ENCODE measurements around the gene SUPT6H.
A peak's percentile ranks its signal among the peaks of the same experiment; 100 is the strongest.

DNA sequence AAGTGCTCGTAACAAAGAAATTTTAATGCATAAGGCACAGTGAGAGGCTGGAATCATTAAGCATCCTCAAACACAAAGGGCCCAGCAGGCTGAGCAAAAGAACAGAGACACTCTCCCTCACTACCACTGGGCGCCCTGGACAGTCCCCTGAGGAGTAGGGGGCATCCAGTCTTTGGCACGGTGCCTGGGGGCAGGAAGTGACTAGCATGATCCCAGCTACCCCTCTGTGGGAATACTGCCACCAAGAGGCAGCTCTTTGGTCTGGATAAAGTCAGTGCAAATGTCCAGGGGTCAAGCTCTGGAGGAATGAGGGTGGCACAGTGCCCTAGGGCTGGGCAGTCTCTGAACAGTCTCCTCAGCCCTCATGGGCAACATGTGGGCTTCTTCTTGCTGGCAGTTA, 52.3 kb downstream of the SUPT6H start:
- TF ChIP-seq, protein P1, sequence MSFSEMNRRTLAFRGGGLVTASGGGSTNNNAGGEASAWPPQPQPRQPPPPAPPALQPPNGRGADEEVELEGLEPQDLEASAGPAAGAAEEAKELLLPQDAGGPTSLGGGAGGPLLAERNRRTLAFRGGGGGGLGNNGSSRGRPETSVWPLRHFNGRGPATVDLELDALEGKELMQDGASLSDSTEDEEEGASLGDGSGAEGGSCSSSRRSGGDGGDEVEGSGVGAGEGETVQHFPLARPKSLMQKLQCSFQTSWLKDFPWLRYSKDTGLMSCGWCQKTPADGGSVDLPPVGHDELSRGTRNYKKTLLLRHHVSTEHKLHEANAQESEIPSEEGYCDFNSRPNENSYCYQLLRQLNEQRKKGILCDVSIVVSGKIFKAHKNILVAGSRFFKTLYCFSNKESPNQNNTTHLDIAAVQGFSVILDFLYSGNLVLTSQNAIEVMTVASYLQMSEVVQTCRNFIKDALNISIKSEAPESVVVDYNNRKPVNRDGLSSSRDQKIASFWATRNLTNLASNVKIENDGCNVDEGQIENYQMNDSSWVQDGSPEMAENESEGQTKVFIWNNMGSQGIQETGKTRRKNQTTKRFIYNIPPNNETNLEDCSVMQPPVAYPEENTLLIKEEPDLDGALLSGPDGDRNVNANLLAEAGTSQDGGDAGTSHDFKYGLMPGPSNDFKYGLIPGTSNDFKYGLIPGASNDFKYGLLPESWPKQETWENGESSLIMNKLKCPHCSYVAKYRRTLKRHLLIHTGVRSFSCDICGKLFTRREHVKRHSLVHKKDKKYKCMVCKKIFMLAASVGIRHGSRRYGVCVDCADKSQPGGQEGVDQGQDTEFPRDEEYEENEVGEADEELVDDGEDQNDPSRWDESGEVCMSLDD (tag by site-specific recombination; IDR thresholded peaks at IDR 0.05), result no peak
- TF ChIP-seq ZNF398 (tag by site-specific recombination; IDR thresholded peaks at IDR 0.05) (no peak), CTCF (tag by site-specific recombination; IDR thresholded peaks at IDR 0.05) (peak; percentile 10; the same call in 1 of the 2 replicates), ZBTB49 (tag by site-specific recombination; IDR thresholded peaks at IDR 0.05; ENCODE audit: low read depth) (no peak), ZNF777 (tag by site-specific recombination; IDR thresholded peaks at IDR 0.05; ENCODE audit: borderline replicate concordance) (no peak)
- TF ChIP-seq, protein P2, sequence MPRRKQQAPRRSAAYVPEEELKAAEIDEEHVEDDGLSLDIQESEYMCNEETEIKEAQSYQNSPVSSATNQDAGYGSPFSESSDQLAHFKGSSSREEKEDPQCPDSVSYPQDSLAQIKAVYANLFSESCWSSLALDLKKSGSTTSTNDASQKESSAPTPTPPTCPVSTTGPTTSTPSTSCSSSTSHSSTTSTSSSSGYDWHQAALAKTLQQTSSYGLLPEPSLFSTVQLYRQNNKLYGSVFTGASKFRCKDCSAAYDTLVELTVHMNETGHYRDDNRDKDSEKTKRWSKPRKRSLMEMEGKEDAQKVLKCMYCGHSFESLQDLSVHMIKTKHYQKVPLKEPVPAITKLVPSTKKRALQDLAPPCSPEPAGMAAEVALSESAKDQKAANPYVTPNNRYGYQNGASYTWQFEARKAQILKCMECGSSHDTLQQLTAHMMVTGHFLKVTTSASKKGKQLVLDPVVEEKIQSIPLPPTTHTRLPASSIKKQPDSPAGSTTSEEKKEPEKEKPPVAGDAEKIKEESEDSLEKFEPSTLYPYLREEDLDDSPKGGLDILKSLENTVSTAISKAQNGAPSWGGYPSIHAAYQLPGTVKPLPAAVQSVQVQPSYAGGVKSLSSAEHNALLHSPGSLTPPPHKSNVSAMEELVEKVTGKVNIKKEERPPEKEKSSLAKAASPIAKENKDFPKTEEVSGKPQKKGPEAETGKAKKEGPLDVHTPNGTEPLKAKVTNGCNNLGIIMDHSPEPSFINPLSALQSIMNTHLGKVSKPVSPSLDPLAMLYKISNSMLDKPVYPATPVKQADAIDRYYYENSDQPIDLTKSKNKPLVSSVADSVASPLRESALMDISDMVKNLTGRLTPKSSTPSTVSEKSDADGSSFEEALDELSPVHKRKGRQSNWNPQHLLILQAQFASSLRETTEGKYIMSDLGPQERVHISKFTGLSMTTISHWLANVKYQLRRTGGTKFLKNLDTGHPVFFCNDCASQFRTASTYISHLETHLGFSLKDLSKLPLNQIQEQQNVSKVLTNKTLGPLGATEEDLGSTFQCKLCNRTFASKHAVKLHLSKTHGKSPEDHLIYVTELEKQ (tag by site-specific recombination; IDR thresholded peaks at IDR 0.05; ENCODE audit: borderline replicate concordance), result no peak
- TF ChIP-seq, protein P3, sequence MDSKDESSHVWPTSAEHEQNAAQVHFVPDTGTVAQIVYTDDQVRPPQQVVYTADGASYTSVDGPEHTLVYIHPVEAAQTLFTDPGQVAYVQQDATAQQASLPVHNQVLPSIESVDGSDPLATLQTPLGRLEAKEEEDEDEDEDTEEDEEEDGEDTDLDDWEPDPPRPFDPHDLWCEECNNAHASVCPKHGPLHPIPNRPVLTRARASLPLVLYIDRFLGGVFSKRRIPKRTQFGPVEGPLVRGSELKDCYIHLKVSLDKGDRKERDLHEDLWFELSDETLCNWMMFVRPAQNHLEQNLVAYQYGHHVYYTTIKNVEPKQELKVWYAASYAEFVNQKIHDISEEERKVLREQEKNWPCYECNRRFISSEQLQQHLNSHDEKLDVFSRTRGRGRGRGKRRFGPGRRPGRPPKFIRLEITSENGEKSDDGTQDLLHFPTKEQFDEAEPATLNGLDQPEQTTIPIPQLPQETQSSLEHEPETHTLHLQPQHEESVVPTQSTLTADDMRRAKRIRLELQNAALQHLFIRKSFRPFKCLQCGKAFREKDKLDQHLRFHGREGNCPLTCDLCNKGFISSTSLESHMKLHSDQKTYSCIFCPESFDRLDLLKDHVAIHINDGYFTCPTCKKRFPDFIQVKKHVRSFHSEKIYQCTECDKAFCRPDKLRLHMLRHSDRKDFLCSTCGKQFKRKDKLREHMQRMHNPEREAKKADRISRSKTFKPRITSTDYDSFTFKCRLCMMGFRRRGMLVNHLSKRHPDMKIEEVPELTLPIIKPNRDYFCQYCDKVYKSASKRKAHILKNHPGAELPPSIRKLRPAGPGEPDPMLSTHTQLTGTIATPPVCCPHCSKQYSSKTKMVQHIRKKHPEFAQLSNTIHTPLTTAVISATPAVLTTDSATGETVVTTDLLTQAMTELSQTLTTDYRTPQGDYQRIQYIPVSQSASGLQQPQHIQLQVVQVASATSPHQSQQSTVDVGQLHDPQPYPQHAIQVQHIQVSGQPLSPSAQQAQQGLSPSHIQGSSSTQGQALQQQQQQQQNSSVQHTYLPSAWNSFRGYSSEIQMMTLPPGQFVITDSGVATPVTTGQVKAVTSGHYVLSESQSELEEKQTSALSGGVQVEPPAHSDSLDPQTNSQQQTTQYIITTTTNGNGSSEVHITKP (tag by site-specific recombination; IDR thresholded peaks at IDR 0.05), result no peak
